ENCODE results near the gene USF1.
"Not testable (repeated sequence)": the region's sequence is repeated elsewhere in the genome, so short reads cannot be mapped to it uniquely, and the experiment has no call there.

Gene USF1

DNA sequence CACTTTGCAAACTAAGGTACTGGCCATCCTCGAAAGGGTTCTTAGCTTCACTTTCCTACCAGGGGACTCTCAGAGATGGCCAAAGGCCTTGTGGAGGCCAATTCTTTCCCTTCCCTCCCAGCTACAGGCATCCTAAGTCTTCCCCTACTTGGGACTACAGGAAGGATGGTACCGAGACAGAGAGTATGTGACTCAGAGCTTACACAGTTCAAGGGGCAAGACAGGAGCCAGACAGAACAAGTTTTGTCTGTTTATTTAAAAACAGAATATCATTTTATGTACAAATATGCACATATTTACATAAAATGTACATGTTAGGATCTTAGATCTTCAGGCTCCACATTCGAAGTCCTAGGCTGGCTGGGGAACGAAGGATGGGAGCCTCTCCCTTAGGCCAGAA, 25.0 kb upstream of the USF1 start:
- DNase-seq (ENCODE audit: low read depth): no peak
- TF ChIP-seq, protein P1, sequence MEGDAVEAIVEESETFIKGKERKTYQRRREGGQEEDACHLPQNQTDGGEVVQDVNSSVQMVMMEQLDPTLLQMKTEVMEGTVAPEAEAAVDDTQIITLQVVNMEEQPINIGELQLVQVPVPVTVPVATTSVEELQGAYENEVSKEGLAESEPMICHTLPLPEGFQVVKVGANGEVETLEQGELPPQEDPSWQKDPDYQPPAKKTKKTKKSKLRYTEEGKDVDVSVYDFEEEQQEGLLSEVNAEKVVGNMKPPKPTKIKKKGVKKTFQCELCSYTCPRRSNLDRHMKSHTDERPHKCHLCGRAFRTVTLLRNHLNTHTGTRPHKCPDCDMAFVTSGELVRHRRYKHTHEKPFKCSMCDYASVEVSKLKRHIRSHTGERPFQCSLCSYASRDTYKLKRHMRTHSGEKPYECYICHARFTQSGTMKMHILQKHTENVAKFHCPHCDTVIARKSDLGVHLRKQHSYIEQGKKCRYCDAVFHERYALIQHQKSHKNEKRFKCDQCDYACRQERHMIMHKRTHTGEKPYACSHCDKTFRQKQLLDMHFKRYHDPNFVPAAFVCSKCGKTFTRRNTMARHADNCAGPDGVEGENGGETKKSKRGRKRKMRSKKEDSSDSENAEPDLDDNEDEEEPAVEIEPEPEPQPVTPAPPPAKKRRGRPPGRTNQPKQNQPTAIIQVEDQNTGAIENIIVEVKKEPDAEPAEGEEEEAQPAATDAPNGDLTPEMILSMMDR (IDR thresholded peaks at IDR 0.05; ENCODE audit: low read length, missing control alignments): no peak
- H3K4me3 ChIP-seq (replicated peaks; ENCODE audit: low read depth, low read length): no peak overlapping the region

DNA sequence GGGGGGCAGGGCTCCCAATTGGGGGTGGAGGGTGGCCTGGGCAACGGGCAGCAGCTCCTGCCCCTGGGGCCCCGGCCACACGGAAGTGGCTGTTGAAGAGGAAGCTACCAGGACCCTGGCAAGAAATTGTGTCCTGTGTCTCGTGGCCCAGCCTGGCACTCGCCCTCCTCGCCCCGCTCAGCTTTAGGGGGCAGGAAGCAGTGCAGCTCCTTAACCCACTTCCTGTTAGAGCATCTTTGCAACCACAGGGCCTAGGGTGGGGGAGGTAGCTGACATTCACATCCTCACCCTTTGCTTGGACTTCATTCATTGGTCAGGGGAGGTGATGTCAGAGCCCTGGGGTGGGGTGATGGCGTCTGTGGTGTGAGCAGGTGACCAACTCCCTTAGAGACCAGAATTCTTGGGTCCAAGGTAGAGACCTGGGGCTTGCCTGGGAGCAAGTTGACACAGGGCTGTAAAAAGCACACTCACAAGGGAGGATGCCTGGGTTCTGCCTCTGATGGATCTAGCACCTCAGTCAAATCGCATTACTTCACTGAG, 24.0 kb upstream of the USF1 start, which contains the start of gene ARHGAP30:
TSS of gene ARHGAP30 (minus strand) at position 161 of the 540 bp plus-strand sequence. CDS start 267 bp downstream, outside the sequence.
- no peak within 1 kb of the TSS for H3K4me3 ChIP-seq (replicated peaks; ENCODE audit: low read depth, low read length)
- DNase-seq (ENCODE audit: low read depth): no peak
- TF ChIP-seq, protein P1 (IDR thresholded peaks at IDR 0.05; ENCODE audit: low read length, missing control alignments): no peak

DNA sequence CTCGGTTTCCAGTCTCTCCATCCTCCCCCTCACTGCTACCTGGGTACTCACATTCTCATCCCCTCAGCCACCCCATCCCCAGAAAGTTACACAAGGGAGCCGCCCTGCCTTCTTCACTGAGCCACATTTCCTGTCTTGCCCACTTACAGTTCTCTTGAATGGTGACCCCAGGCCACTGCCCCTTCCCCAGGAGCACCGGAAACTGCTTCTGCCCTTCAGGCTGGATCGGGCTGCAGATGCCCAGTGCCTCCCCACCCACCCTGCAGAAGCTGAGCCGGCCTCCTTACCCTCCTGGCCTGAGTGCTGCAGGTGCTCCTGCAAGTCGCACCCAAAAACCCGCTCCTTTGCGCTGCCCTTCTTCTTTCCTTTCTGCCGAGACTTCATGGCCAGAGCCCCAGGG, 23.5 kb upstream of the USF1 start:
- TF ChIP-seq, protein P1 (IDR thresholded peaks at IDR 0.05; ENCODE audit: low read length, missing control alignments): no peak
- no peak overlapping the region for H3K4me3 ChIP-seq (replicated peaks; ENCODE audit: low read depth, low read length)
- DNase-seq (ENCODE audit: low read depth): no peak

DNA sequence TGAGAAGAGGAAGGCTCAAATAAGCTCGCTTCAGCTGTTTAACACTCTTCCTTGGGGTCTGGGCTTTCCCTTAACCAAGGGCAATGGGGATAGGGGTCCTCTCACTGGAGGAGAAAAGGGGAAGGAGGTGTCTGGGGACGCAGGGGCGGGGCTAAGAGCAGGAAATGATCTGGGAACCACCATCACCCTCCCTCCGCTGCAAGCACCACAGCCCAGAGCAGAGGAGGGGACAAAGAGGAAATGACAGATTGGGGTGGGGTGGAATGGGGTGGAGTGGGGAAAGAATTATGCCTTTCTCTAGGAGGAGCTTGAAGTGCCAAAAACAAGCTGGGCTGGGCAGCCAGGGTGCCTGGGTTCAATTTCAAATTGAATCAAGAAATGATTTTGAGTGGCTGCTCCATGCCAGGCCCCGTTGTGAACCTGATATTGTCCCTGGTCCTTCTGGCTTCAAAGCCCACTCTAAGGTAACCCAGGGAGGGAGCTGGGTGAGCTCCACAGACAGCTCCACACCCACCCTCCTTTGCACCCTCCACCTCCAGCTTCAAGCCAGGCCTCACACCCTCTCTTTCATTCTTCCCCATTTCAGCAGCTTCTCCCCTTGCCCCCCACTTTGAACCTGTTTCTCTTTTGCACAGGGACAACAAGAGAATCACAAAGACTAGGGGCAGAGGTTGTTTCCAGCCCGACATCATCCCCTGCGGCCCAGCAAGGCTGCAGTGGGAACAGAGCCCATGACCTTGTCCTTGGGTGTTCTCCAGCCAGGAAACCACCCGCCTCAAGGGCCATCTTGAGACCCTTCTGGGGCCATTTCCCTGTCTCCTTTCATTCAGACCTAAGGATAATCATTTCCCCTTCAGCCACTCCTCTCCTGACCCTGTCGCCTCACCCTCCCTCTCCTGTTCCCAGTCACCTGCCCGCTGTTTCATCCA, 22.8 kb upstream of the USF1 start:
- TF ChIP-seq, protein P1 (IDR thresholded peaks at IDR 0.05; ENCODE audit: low read length, missing control alignments): no peak
- H3K4me3 ChIP-seq (replicated peaks; ENCODE audit: low read depth, low read length): no peak overlapping the region
- no peak for DNase-seq (ENCODE audit: low read depth)

DNA sequence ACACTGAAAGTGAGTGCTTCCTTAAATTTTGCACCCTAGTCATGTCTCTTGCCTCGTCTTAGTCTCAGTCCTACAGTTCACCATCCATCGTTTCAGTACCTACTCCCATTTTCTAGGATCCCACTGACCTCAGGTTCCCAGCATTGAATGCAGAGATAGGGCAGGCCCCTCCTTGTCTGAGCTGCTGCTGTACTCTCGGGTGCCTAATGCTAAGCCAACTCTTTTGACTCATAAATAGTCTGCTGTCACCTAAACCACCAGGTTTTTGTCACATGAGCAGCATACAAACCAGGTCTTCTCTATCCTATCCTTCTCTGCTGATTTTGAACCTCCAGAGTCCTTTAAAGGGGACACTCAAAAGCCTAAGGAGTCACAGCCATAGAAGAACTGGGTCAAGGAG, 20.9 kb upstream of the USF1 start:
- DNase-seq (ENCODE audit: low read depth): no peak
- TF ChIP-seq, protein P1 (IDR thresholded peaks at IDR 0.05; ENCODE audit: low read length, missing control alignments): no peak
- H3K4me3 ChIP-seq (replicated peaks; ENCODE audit: low read depth, low read length): no peak overlapping the region

DNA sequence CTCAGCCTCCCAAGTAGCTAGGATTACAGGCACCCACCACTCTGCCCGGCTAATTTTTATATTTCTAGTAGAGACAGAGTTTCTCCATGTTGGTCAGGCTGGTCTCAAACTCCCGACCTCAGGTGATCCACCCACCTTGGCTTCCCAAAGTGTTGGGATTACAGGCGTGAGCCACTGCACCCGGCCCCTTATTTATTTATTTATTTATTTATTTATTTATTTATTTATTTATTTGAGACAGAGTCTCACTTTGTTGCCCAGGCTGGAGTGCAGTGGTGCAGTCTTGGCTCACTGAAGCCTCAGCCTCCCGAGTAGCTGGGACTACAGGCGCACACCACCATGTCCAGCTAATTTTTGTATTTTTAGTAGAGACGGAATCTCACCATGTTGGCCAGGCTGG, 19.9 kb upstream of the USF1 start:
- DNase-seq (ENCODE audit: low read depth); H3K4me3 ChIP-seq (replicated peaks; ENCODE audit: low read depth, low read length): not testable (repeated sequence)

DNA sequence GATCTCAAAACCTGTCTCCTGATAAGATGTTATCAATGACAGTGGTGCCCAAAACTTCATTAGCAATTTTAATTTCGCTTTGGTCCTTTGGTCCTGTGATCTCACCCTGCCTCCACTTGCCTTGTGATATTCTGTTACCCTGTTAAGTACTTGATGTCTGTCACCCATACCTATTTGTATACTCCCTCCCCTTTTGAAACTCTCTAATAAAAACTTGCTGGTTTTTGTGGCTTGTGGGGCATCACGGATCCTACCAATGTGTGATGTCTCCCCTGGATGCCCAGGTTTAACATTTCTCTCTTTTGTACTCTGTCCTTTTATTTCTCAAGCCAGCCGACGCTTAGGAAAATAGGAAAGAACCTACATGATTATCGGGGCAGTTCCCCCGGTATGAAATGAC, 18.2 kb upstream of the USF1 start:
- DNase-seq (ENCODE audit: low read depth); H3K4me3 ChIP-seq (replicated peaks; ENCODE audit: low read depth, low read length): not testable (repeated sequence)

DNA sequence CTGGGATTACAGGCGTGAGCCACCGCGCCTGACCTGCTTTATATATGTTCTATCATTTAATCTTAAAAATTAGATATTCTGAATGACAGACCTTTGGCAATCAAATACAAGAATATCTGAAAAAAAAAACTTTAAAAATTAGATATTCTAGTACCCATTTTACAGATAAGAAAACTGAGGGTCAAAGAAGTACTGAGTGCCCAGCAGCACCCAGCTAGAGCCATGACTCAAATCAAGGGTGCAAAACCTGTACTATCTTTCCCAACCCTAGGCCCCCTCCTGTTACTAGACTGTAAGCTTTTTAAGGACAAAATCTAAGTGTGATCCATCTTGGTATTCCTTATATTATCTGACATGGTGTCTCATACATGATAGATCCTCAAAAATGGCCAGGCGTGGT, 15.6 kb upstream of the USF1 start:
- TF ChIP-seq, protein P1 (IDR thresholded peaks at IDR 0.05; ENCODE audit: low read length, missing control alignments): no peak
- no peak for DNase-seq (ENCODE audit: low read depth)

More for the DNA sequence above, 15.6 kb upstream of the USF1 start:
- no peak overlapping the region for H3K4me3 ChIP-seq (replicated peaks; ENCODE audit: low read depth, low read length)
